UCSD-AML1 (cell line): ENCODE data around the gene SENP7.
"Not testable (repeated sequence)": the region's sequence is repeated elsewhere in the genome, so short reads cannot be mapped to it uniquely, and the experiment has no call there.

Source experiments
- DNase-seq: peaks from one replicate; lab custom pipeline; 2025; ENCODE audit not compliant: unreplicated experiment; lab: John Stamatoyannopoulos, UW

Gene SENP7

GRCh38 chr3:101453961-101454360, 59.1 kb downstream of the SENP7 start:
- DNase-seq = no peak

DNA sequence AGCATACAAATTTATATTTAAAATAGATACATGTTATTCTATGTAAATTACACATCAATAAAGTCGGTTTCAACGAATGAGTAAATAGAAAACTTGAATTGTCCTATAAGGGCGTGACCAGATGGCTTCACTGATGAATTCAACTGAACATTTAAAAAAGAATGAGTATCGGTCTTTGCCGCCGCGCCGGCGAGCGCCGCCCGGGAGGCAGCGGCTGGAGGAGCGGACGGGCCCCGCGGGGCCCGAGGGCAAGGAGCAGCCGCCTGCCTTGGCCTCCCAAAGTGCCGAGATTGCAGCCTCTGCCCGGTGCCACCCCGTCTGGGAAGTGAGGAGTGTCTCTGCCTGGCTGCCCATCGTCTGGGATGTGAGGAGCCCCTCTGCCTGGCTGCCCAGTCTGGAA, 74.4 kb downstream of the SENP7 start:
- not testable (repeated sequence) for DNase-seq

DNA sequence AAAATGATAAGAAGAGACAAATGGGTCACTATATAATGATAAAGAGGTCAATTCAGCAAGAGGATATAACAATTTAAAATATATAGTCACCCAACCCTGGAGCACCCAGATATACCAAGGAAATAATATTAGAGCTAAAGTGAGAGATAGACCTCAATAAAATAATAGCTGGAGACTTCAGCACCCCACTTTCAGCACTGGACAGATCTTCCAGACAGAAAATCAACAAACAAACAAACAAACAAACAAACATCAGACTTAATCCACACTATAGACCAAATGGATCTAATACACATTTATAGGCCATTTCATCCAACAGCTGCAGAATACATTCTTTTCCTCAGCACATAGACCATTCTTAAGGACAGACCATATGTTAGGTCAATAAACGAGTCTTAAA, 79.4 kb downstream of the SENP7 start:
- no peak for DNase-seq

GRCh38 chr3:101423984-101424888, 88.8 kb downstream of the SENP7 start:
- no peak for DNase-seq

- DNase-seq = no peak
Measured at GRCh38 chr3:101418851-101419250, 94.2 kb downstream of the SENP7 start.

- no peak for DNase-seq
Measured at GRCh38 chr3:101414121-101414520, 98.9 kb downstream of the SENP7 start.

DNA sequence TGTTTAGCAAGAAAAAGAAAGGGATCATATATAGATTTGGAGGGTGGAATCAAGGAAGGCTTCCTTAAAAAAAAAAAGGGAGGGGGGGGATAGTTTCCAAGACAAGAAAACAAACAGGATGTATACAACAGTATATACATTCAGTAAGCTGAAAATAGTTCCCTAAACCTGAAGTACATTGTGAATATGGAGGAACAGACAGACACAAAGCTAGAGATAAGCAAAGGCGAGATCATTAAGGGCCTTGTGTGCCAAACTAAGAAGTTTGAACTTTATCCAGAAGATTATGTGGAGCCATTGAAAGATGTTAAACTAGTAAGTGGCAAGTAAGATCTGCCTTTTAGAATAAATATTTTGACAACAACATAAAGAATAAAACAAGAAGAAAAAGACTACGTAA, 99.4 kb downstream of the SENP7 start:
- DNase-seq = no peak

GRCh38 chr3:101391413-101391950, 121.5 kb downstream of the SENP7 start:
- DNase-seq = no peak

GRCh38 chr3:101388706-101389105, 124.3 kb downstream of the SENP7 start:
- no peak for DNase-seq

- no peak for DNase-seq
Measured at GRCh38 chr3:101387351-101387750, 125.7 kb downstream of the SENP7 start.

DNA sequence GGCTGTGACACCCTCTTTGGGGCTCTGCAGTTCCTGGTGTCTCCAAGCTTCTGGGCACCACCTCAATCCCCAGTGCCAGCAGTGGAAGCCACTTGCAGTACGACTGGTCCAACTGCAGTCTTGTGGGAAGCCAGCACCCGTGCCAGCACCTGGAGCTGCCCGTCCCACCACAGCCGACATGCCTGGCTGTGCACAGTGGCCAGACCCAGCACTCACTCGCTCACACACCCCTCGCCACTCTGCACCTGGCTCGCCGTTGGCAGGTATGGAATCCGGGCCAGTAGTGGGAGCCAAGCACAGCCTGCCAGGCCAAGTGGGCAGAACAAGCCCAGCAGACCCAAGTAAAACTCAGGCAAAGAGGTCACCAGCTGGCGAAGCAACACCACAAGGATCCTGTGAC, 128.6 kb downstream of the SENP7 start:
- DNase-seq = no peak

GRCh38 chr3:101383656-101384055, 129.4 kb downstream of the SENP7 start:
- no peak for DNase-seq

DNA sequence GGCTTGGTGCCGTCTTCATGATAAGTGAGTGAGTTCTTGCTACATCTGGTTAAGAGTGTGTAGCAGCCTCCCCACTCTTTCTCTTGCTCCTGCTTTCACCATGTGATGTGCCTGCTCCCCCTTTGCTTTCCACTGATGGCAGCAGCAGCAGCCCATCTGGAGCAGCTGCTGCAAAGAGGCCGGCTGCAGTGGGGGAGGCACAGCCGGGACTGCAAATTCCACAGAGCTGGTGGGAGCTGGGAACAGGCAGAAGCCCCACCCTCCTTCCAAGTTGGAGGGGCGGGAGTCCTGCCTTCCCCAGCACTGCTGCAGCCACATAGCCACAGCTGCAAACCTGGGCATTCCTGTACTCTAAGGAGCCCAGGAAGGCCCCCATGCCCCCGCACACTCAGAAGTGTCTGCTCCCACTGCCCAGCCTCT, 129.8 kb downstream of the SENP7 start:
- no peak for DNase-seq

GRCh38 chr3:101381809-101382208, 131.2 kb downstream of the SENP7 start:
- DNase-seq = no peak

DNA sequence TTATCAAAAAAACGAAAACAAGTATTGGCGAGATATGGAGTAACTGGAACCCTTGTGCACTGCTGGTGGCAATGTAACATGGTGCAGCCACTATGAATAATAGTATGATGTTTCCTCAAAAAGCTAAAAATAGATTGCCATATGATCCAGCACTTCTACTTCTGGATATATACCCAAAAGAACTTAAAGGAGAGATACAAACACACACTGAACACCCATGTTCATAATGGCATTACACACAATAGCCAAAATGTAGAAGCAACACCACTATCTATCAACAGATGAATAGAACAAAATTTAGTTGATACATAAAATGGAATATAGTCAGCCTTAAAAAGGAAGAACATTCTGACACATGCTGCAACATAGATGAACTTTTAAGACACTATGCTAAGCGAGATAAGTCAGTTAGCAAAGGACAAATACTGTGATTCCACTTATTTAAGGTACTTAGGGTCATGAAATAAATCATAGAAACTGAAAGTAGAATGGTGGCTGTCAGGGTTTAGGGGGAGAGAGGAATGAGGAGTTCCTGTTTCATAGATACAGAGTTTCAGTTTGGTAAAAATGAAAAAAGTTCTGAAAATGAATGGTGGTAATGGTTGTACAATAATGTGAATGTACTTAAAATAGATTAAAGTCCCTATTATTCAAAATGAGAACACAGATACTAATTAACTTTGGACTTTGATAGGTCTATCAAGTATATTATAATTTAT, 133.2 kb downstream of the SENP7 start:
- DNase-seq = no peak

- no peak for DNase-seq
Measured at GRCh38 chr3:101377796-101378195, 135.2 kb downstream of the SENP7 start.

DNA sequence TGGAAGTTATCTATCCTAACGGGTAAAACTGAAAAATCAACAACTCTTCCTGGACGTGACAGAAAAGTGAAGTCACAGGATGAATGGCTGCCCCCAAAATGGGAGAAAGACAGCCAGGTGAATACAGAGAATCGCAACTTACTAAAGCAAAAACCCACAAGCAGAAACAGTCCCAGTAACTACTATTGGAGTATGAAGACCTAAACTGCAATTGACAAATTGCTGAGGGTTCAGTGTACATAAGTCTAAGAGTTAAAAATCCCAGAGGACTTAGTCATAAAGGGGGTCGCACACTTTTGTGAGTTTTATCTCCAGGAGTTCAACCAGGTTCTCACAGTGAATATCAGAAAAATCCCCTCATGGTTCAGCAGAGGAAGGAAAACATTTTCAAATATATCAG, 135.8 kb downstream of the SENP7 start:
- DNase-seq = no peak

- DNase-seq = no peak
Measured at GRCh38 chr3:101375586-101375985, 137.4 kb downstream of the SENP7 start.

GRCh38 chr3:101362406-101362805, 150.6 kb downstream of the SENP7 start:
- DNase-seq = no peak

GRCh38 chr3:101351829-101352228, 161.2 kb downstream of the SENP7 start:
- DNase-seq = no peak

DNA sequence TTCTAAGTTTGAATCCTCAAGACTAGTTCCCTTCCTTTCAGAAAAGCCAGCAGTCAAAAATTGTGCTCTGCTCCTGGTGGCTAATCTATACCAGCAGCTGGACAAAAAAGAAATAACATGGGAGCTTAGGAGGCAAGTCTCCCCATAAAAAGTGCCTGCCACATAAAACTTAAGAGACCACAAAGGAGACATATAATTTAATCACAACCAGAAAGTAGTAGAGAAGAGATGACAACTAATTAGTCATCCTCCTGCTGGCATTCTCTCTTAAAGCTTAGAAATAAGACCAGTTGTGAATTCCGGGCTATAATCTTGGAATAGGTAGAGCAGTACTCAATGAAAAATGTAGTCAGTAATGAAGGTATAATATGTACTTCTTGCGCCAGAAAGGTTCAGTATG, 172.4 kb downstream of the SENP7 start:
- no peak for DNase-seq

GRCh38 chr3:101333883-101334282, 179.1 kb downstream of the SENP7 start:
- no peak for DNase-seq
